ENCODE data around the gene NCK2. TPM values are rescaled to one million over a fixed set of nuclear protein-coding genes. Genes with fewer than 3 reads are reported as not detected.

The NCK2 gene
- polyA plus RNA-seq, 1 of the 3 experiments (the other 2 are of a cell fraction): 42.8 TPM

DNA sequence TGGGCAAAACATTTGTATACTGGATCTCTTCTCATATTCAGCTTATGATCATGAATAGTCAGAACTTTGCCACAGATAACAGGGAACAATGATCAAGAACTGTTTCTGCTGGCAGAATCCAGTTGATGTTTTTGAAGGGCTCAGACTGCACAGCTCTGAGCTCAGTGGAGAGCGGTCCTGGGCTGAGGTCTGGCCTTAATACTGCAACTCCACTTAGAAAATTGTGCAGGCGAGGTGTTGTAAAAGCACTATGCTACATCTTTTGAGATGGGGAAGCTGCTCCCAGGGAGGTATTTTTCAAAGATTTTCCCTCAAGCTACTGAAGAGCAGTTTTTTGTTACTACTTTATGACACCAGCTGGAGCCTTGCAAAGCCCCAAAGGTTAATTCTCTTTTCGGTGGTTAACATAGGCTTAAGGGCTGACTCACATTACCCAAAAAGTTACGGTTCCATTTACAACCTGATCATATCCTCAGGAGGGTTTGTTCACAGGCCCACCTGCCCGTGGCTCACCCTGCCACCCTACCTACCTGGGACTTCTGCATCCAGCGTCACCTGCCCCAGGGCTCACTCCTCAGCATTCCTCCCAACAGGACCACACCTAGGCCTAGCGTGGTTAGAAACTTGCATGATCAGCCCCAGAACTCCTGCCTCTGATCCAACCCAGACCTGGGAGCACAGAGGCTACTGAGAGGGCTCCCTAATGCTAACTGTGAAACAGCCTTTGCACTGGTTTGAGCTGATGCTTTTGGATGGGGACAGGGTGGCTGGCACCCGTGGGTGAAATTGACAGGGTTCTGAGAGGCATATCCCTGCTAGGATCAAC lies 114.4 kb downstream of the NCK2 start:
- no peak overlapping the region for H3K4me3 ChIP-seq (ENCODE audit: low read depth in 2 of 2, low read length in 1 of 2)
- POLR2A ChIA-PET: no interaction called here
- H3K4me2 ChIP-seq: no peak overlapping the region
- H2AFZ ChIP-seq (ENCODE audit: low read depth): no peak overlapping the region
- no peak overlapping the region for H3K9ac ChIP-seq
- CTCF ChIA-PET: no interaction called here
- H3K36me3 ChIP-seq (replicated peaks in 1 of 2; ENCODE audit: control insufficient read depth in 1 of 2, insufficient read depth in 2 of 2, low read length in 1 of 2): peaks cover 0 to 2% of the 10 kb centered on the region in 2 experiments
- WGBS (ENCODE audit: low lambda C conversion rate): 84% methylated on average over 8 of the region's 8 CpGs
- no peaks in the 10 kb centered on the region for H3K9me2 ChIP-seq
- DNase-seq: no peak
- H3K79me2 ChIP-seq (ENCODE audit: insufficient read depth): peaks cover 8% of the 10 kb centered on the region
- no peak overlapping the region for H3K27ac ChIP-seq (ENCODE audit: low read depth in 2 of 2, low read length in 1 of 2)
- TF ChIP-seq YY1 (IDR thresholded peaks at IDR 0.05; ENCODE audit: low read depth) (no peak), TAF1 (IDR thresholded peaks at IDR 0.05; ENCODE audit: borderline replicate concordance, low read depth, low read length) (no peak)
- no peaks in the 10 kb centered on the region for H3K4me1 ChIP-seq (ENCODE audit: control insufficient read depth in 1 of 2, insufficient read depth in 2 of 2, low read depth in 1 of 2, low read length in 1 of 2)
- H4K20me1 ChIP-seq (ENCODE audit: insufficient read depth): 0 out of 2 replicates have a peak, but pooled peaks cover 4% of the 10 kb centered on the region
- no peaks in the 10 kb centered on the region for H3K9me3 ChIP-seq
- no peaks in the 10 kb centered on the region for H3F3A ChIP-seq (replicated peaks; ENCODE audit: insufficient read depth)
- no peaks in the 10 kb centered on the region for H3K27me3 ChIP-seq (ENCODE audit: insufficient read depth)

DNA sequence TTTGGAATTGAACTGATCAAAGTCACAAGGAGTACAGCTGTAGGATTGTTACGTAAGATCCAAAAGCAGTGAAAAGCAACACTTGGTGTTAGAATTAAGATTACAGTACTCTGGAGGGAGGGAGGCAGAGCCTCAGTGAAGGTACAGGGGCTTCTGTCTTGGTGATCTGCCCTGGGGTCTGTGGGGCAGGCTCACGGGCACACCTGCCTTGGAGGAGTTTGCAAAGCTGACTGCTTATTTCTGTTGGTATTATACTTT lies 114.9 kb downstream of the NCK2 start:
- TF ChIP-seq RXRA (IDR thresholded peaks at IDR 0.05; ENCODE audit: borderline replicate concordance, low read depth): no peak
- TF ChIP-seq RAD21 (IDR thresholded peaks at IDR 0.05; ENCODE audit: low read length): no peak
- TF ChIP-seq YY1 (IDR thresholded peaks at IDR 0.05; ENCODE audit: low read depth): no peak
- no peak for TF ChIP-seq NRF1 (IDR thresholded peaks at IDR 0.05; ENCODE audit: low read depth, low read length)
- no peak for TF ChIP-seq GABPA (IDR thresholded peaks at IDR 0.05; ENCODE audit: low read depth)
- no peak for TF ChIP-seq MEF2A (IDR thresholded peaks at IDR 0.05; ENCODE audit: borderline replicate concordance, low read depth)
- TF ChIP-seq, protein P1, sequence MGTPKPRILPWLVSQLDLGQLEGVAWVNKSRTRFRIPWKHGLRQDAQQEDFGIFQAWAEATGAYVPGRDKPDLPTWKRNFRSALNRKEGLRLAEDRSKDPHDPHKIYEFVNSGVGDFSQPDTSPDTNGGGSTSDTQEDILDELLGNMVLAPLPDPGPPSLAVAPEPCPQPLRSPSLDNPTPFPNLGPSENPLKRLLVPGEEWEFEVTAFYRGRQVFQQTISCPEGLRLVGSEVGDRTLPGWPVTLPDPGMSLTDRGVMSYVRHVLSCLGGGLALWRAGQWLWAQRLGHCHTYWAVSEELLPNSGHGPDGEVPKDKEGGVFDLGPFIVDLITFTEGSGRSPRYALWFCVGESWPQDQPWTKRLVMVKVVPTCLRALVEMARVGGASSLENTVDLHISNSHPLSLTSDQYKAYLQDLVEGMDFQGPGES (IDR thresholded peaks at IDR 0.05; ENCODE audit: low read depth, low read length): no peak
- TF ChIP-seq NFIC (IDR thresholded peaks at IDR 0.05; ENCODE audit: borderline replicate concordance): no peak
- TF ChIP-seq JUND (IDR thresholded peaks at IDR 0.05): no peak
- TF ChIP-seq, protein P2, sequence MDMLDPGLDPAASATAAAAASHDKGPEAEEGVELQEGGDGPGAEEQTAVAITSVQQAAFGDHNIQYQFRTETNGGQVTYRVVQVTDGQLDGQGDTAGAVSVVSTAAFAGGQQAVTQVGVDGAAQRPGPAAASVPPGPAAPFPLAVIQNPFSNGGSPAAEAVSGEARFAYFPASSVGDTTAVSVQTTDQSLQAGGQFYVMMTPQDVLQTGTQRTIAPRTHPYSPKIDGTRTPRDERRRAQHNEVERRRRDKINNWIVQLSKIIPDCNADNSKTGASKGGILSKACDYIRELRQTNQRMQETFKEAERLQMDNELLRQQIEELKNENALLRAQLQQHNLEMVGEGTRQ (IDR thresholded peaks at IDR 0.05; ENCODE audit: borderline replicate concordance, low read depth, low read length): no peak
- TF ChIP-seq FOXM1 (IDR thresholded peaks at IDR 0.05; ENCODE audit: low read depth): no peak
- TF ChIP-seq ELF1 (IDR thresholded peaks at IDR 0.05): no peak
- no peak for TF ChIP-seq RCOR1 (IDR thresholded peaks at IDR 0.05; ENCODE audit: low read length)
- no peak for TF ChIP-seq POLR2AphosphoS5 (IDR thresholded peaks at IDR 0.05; ENCODE audit: low read depth, low read length)
- CTCF ChIA-PET: no interaction called here
- peaks cover 8% of the 10 kb centered on the region; the same call in 1 of the 2 replicates for H3K79me2 ChIP-seq (ENCODE audit: insufficient read depth)
- 100% methylated on average over 2 of the region's 2 CpGs for WGBS (ENCODE audit: low lambda C conversion rate)
- H3K9me3 ChIP-seq: no peaks in the 10 kb centered on the region
- no peak for DNase-seq
- H4K20me1 ChIP-seq (ENCODE audit: insufficient read depth): 0 out of 2 replicates have a peak, but pooled peaks cover 5% of the 10 kb centered on the region
- H3K9me2 ChIP-seq: no peaks in the 10 kb centered on the region
- H3K9ac ChIP-seq: no peak overlapping the region
- POLR2A ChIA-PET: no interaction called here
- no peak overlapping the region for H3K27ac ChIP-seq (ENCODE audit: low read depth in 2 of 2, low read length in 1 of 2)
- H3K4me1 ChIP-seq (ENCODE audit: control insufficient read depth in 1 of 2, insufficient read depth in 2 of 2, low read depth in 1 of 2, low read length in 1 of 2): no peaks in the 10 kb centered on the region; a peak in 1 of 4 replicates
- H3K4me2 ChIP-seq: no peak overlapping the region
- H3K36me3 ChIP-seq (replicated peaks in 1 of 2; ENCODE audit: control insufficient read depth in 1 of 2, insufficient read depth in 2 of 2, low read length in 1 of 2): peaks cover 0 to 2% of the 10 kb centered on the region in 2 experiments
- no peak overlapping the region for H3K4me3 ChIP-seq (ENCODE audit: low read depth in 2 of 2, low read length in 1 of 2)
- H2AFZ ChIP-seq (ENCODE audit: low read depth): no peak overlapping the region
- no peaks in the 10 kb centered on the region for H3F3A ChIP-seq (replicated peaks; ENCODE audit: insufficient read depth)
- H3K27me3 ChIP-seq (ENCODE audit: insufficient read depth): no peaks in the 10 kb centered on the region

Measured in SK-N-SH (cell line).